ENCODE results near the gene TTC39C. TPM values are rescaled to one million over a fixed set of nuclear protein-coding genes. Genes with fewer than 3 reads are reported as not detected.

The TTC39C gene
- total RNA-seq, 1 experiment from 2014 or later = 14.8 TPM

DNA sequence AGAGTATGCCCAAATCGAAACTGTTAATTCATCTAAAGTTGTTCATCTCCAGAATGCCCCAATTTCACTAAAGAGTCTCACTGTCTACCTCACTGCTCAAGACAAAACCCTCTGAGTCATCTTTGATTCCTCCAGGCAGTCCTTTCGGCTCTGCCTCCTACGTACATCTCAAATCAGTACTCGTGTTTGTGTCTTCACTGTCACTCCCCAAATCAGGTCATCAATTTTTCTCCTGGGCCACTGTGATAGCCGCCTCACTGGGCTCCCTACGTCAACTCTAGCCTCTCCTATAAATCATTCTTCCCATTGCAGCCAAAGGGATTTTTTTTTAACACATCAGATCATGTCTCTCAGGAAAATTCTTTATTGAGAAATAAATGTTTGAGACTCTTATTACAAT, 42.1 kb upstream of the TTC39C start:
- ATAC-seq (no peak), DNase-seq (ENCODE audit: low read depth, low spot score) (no peak)
- no peaks in the 10 kb centered on the region for H3K4me1 ChIP-seq (ENCODE audit: control insufficient read depth, insufficient read depth, low read length)
- H3K9me3 ChIP-seq (ENCODE audit: control insufficient read depth, insufficient read depth, low read depth, low read length) = no peaks in the 10 kb centered on the region
- H3K4me3 ChIP-seq (ENCODE audit: low read depth in 2 of 2, low read length in 2 of 2) = no peak overlapping the region
- ChIA-PET POLR2A (no interaction called here), CTCF (no interaction called here)
- no peak overlapping the region for H3K27ac ChIP-seq (ENCODE audit: low read length)
- no TSS peak for BruUV-seq (replicated peaks)
- intact Hi-C loops (cut with micrococcal nuclease; ENCODE audit: unreplicated experiment) (no loop called here), in situ Hi-C loops (cut with HindIII; ENCODE audit: low pct_unique_long_range_greater_than_20kb, low sequenced_read_pairs) (no loop called here)
- TF ChIP-seq SIN3A (IDR thresholded peaks at IDR 0.05; ENCODE audit: borderline replicate concordance, insufficient read depth, low read depth, low read length) (no peak), POLR2AphosphoS5 (IDR thresholded peaks at IDR 0.05; ENCODE audit: low read depth, low read length) (no peak), TCF7L2 (IDR thresholded peaks at IDR 0.05; ENCODE audit: low read depth, low read length) (no peak)
- TF ChIP-seq, protein P1, sequence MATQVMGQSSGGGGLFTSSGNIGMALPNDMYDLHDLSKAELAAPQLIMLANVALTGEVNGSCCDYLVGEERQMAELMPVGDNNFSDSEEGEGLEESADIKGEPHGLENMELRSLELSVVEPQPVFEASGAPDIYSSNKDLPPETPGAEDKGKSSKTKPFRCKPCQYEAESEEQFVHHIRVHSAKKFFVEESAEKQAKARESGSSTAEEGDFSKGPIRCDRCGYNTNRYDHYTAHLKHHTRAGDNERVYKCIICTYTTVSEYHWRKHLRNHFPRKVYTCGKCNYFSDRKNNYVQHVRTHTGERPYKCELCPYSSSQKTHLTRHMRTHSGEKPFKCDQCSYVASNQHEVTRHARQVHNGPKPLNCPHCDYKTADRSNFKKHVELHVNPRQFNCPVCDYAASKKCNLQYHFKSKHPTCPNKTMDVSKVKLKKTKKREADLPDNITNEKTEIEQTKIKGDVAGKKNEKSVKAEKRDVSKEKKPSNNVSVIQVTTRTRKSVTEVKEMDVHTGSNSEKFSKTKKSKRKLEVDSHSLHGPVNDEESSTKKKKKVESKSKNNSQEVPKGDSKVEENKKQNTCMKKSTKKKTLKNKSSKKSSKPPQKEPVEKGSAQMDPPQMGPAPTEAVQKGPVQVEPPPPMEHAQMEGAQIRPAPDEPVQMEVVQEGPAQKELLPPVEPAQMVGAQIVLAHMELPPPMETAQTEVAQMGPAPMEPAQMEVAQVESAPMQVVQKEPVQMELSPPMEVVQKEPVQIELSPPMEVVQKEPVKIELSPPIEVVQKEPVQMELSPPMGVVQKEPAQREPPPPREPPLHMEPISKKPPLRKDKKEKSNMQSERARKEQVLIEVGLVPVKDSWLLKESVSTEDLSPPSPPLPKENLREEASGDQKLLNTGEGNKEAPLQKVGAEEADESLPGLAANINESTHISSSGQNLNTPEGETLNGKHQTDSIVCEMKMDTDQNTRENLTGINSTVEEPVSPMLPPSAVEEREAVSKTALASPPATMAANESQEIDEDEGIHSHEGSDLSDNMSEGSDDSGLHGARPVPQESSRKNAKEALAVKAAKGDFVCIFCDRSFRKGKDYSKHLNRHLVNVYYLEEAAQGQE (IDR thresholded peaks at IDR 0.05; ENCODE audit: insufficient read depth in 1 of 2, low read depth in 2 of 2, low read length in 1 of 2) = no peak
- TF ChIP-seq, protein P2, sequence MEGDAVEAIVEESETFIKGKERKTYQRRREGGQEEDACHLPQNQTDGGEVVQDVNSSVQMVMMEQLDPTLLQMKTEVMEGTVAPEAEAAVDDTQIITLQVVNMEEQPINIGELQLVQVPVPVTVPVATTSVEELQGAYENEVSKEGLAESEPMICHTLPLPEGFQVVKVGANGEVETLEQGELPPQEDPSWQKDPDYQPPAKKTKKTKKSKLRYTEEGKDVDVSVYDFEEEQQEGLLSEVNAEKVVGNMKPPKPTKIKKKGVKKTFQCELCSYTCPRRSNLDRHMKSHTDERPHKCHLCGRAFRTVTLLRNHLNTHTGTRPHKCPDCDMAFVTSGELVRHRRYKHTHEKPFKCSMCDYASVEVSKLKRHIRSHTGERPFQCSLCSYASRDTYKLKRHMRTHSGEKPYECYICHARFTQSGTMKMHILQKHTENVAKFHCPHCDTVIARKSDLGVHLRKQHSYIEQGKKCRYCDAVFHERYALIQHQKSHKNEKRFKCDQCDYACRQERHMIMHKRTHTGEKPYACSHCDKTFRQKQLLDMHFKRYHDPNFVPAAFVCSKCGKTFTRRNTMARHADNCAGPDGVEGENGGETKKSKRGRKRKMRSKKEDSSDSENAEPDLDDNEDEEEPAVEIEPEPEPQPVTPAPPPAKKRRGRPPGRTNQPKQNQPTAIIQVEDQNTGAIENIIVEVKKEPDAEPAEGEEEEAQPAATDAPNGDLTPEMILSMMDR (IDR thresholded peaks at IDR 0.05) = no peak
- no peaks in the 10 kb centered on the region for H3K36me3 ChIP-seq (ENCODE audit: control insufficient read depth, insufficient read depth, low read length)
- no peaks in the 10 kb centered on the region for H3K27me3 ChIP-seq (ENCODE audit: control insufficient read depth, insufficient read depth, low read length)

DNA sequence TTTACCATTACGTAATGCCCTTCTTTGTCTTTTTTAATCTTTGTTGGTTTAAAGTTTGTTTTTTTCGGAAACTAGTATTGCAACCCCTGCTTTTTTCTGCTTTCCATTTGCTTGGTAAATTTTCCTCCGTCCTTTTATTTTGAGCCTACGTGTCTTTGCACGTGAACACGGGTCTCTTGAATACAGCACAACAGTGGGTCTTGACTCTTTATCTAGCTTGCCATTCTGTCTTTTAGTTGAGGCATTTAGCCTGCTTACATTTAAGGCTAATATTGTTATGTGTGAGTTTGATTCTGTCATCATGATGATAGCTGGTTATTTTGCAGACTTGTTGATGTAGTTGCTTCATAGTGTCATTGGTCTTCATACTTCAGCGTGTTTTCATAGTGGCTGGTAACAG, 37.5 kb upstream of the TTC39C start:
- POLR2A ChIA-PET = interaction anchor here (0.5 kb wide), 1 partner anchor 163 kb away, joined by 5 read pairs; no protein-coding TSS in a partner anchor
- DNase-seq (ENCODE audit: low read depth, low spot score) (no peak), ATAC-seq (no peak)
- intact Hi-C loops (cut with micrococcal nuclease; ENCODE audit: unreplicated experiment) = no loop called here
- Histone ChIP-seq H3K9me3 (ENCODE audit: control insufficient read depth, insufficient read depth, low read depth, low read length) (no peaks in the 10 kb centered on the region), H3K4me3 (ENCODE audit: low read depth in 2 of 2, low read length in 2 of 2) (no peak overlapping the region), H3K27me3 (ENCODE audit: control insufficient read depth, insufficient read depth, low read length) (no peaks in the 10 kb centered on the region; the same call in 1 of the 2 replicates), H3K27ac (ENCODE audit: low read length) (no peak overlapping the region), H3K4me1 (ENCODE audit: control insufficient read depth, insufficient read depth, low read length) (no peaks in the 10 kb centered on the region), H3K36me3 (ENCODE audit: control insufficient read depth, insufficient read depth, low read length) (no peaks in the 10 kb centered on the region)
- CTCF ChIA-PET = no interaction called here
- TF ChIP-seq POLR2AphosphoS5 (IDR thresholded peaks at IDR 0.05; ENCODE audit: low read depth, low read length) = no peak
- TF ChIP-seq, protein P2 (IDR thresholded peaks at IDR 0.05) = no peak
- TF ChIP-seq TCF7L2 (IDR thresholded peaks at IDR 0.05; ENCODE audit: low read depth, low read length) = no peak
- TF ChIP-seq, protein P1 (IDR thresholded peaks at IDR 0.05; ENCODE audit: insufficient read depth in 1 of 2, low read depth in 2 of 2, low read length in 1 of 2) = no peak
- TF ChIP-seq SIN3A (IDR thresholded peaks at IDR 0.05; ENCODE audit: borderline replicate concordance, insufficient read depth, low read depth, low read length) = no peak
- no TSS peak for BruUV-seq (replicated peaks)
- in situ Hi-C loops (cut with HindIII; ENCODE audit: low pct_unique_long_range_greater_than_20kb, low sequenced_read_pairs) = no loop called here

Measured in Panc1 (cell line).